ENCODE data around the gene EXOG. TPM values are rescaled to one million over a fixed set of nuclear protein-coding genes. Genes with fewer than 3 reads are reported as not detected.

The EXOG gene
- total RNA-seq, 1 experiment from 2014 or later = 8.3 TPM

GRCh38 chr3:38482951-38483350 is 13.2 kb upstream of the EXOG start:
- H4K20me1 ChIP-seq (ENCODE audit: insufficient read depth) = no peaks in the 10 kb centered on the region

More at GRCh38 chr3:38482951-38483350, 13.2 kb upstream of the EXOG start:
- H3K4me3 ChIP-seq (replicated peaks in 1 of 2; ENCODE audit: low read depth in 1 of 2, low read length in 2 of 2) = no peak overlapping the region
- peaks cover 15 to 28% of the 10 kb centered on the region in 2 experiments; a peak in 3 of 4 replicates for H3K36me3 ChIP-seq (ENCODE audit: control insufficient read depth in 1 of 2, insufficient read depth in 2 of 2, low read length in 2 of 2)
- H2AFZ ChIP-seq (ENCODE audit: low read depth, low read length, poor library complexity, severe bottlenecking) = no peak overlapping the region
- no peaks in the 10 kb centered on the region for H3K9me2 ChIP-seq (ENCODE audit: insufficient read depth)
- TF ChIP-seq JUND (IDR thresholded peaks at IDR 0.05) = no peak
- no peak for TF ChIP-seq POLR2A (IDR thresholded peaks at IDR 0.05; ENCODE audit: borderline replicate concordance, extremely low read depth, insufficient read depth, insufficient read length)
- TF ChIP-seq ZBTB33 (IDR thresholded peaks at IDR 0.05; ENCODE audit: extremely low read depth, insufficient replicate concordance, low read length) = no peak
- no peak for TF ChIP-seq FOSL1 (IDR thresholded peaks at IDR 0.05; ENCODE audit: low read depth)
- TF ChIP-seq RAD21 (IDR thresholded peaks at IDR 0.05; ENCODE audit: low read depth) = no peak
- no peak for TF ChIP-seq EGR1 (IDR thresholded peaks at IDR 0.05; ENCODE audit: low read depth)
- no peak for TF ChIP-seq SRF (IDR thresholded peaks at IDR 0.05; ENCODE audit: low read depth)
- no peak for TF ChIP-seq YY1 (IDR thresholded peaks at IDR 0.05; ENCODE audit: extremely low read depth, insufficient replicate concordance, low read depth, low read length)
- no peak for TF ChIP-seq ZNF274 (IDR thresholded peaks at IDR 0.05; ENCODE audit: low read depth, low read length)
- TF ChIP-seq ATF3 (IDR thresholded peaks at IDR 0.05) = no peak
- TF ChIP-seq MAX (IDR thresholded peaks at IDR 0.05) = no peak
- intact Hi-C loops (cut with micrococcal nuclease) = loop anchor here (5.0 kb wide), 2 partner anchors 351 to 366 kb away; no protein-coding TSS in a partner anchor
- DNase-seq (ENCODE audit: low read depth, low spot score) (no peak), ATAC-seq (no peak)
- ChIA-PET RAD21 (ENCODE audit: low non-redundant PET in 1 of 2, low total read pairs in 2 of 2, uncharacterized antibody in 2 of 2, unreplicated experiment in 2 of 2) (no interaction called here), CTCF (no interaction called here), POLR2A (no interaction called here)
- no peaks in the 10 kb centered on the region for H3K27me3 ChIP-seq (ENCODE audit: insufficient read depth, low read length)
- no TSS peak for BruUV-seq (replicated peaks)
- no peaks in the 10 kb centered on the region for H3K4me1 ChIP-seq (ENCODE audit: control insufficient read depth in 1 of 2, insufficient read depth in 2 of 2, low read length in 2 of 2)
- H3K9ac ChIP-seq (ENCODE audit: low read length) = no peak overlapping the region
- no peaks in the 10 kb centered on the region for H3K9me3 ChIP-seq (ENCODE audit: control insufficient read depth in 1 of 2, insufficient read depth in 1 of 2, low read depth in 1 of 2, low read length in 2 of 2)
- H3K4me2 ChIP-seq (ENCODE audit: low read length) = no peak overlapping the region
- H3K27ac ChIP-seq (ENCODE audit: low read depth, low read length) = no peak overlapping the region
- no peaks in the 10 kb centered on the region for H3K79me2 ChIP-seq (ENCODE audit: insufficient read depth, low read length)
